ENCODE results near the gene SLC22A23.

SLC22A23 gene

DNA sequence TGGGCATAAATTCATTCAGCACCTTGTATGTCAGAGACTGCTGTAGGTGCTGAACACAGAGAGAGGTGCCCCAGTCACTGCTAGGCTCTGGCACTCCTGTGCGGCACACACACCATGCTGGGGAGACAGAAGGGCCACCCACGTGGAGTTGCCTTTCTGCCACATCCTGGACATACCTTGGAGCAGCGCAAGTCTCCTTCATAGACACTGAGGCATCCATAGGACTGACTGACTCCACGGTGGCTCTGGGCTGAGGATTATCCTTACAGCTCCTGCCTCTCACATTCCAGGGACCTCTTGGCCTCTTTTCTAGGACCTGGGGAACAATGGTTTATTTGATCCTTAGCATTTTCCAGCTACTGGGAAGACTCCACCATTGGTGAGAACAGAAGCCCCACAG is 26.0 kb upstream of the SLC22A23 start:
- H2AK5ac ChIP-seq (ENCODE audit: low read length): no peak overlapping the region
- no peak overlapping the region for H4K5ac ChIP-seq (ENCODE audit: low read length)
- H3K56ac ChIP-seq (ENCODE audit: low read length): no peak overlapping the region
- H3K4me1 ChIP-seq (ENCODE audit: control insufficient read depth, low read depth, low read length): peaks cover 4% of the 10 kb centered on the region
- no peak overlapping the region for H4K8ac ChIP-seq (ENCODE audit: low read depth, low read length)
- WGBS (ENCODE audit: extremely low coverage, insufficient coverage, low lambda C conversion rate): no CpG with 5 or more reads among the region's 4 CpGs
- no peaks in the 10 kb centered on the region for H3K79me1 ChIP-seq (ENCODE audit: low read length)
- no peak overlapping the region for H3K9ac ChIP-seq (ENCODE audit: low read length)
- H3K79me2 ChIP-seq (ENCODE audit: control insufficient read depth, insufficient read depth, low read length): no peaks in the 10 kb centered on the region
- no peaks in the 10 kb centered on the region for H3K36me3 ChIP-seq (ENCODE audit: control insufficient read depth, insufficient read depth, low read length)
- no peak overlapping the region for H2BK120ac ChIP-seq (ENCODE audit: low read depth, low read length)
- DNase-seq: no peak
- no peak overlapping the region for H3K27ac ChIP-seq (ENCODE audit: low read depth, low read length)
- no peak overlapping the region for H2BK5ac ChIP-seq (ENCODE audit: low read length)
- no peak overlapping the region for H3K4me3 ChIP-seq (ENCODE audit: low read length)
- H3K18ac ChIP-seq (ENCODE audit: low read length): no peak overlapping the region
- H3K27me3 ChIP-seq (ENCODE audit: insufficient read depth, low read length, poor library complexity): no peaks in the 10 kb centered on the region
- H3K4me2 ChIP-seq (ENCODE audit: low read length): no peak overlapping the region
- H3K4ac ChIP-seq (ENCODE audit: low read depth, low read length): no peak overlapping the region
- no peak overlapping the region for H2BK15ac ChIP-seq (replicated peaks; ENCODE audit: low read depth)
- no peak overlapping the region for H3K23ac ChIP-seq (ENCODE audit: low read length)

DNA sequence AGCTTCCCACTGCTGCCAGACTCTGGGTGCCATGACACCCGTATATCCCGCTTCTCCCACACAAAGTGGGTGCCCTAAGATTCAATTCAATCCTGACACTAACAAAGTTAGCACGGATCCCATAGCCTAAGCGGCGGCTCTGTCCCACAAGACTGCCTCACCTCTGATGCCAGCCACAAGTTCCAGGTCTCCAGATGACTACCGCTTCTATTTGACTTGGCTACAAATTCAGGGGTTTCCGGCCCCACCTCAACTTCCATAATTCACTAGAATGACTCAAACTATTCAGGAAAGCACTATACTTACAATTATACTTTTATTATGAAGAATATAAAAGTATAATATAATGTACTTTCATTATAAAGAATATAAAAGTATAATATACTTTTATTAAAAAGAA is 24.8 kb upstream of the SLC22A23 start:
- no peaks in the 10 kb centered on the region for H3K79me1 ChIP-seq (ENCODE audit: low read length)
- no CpG with 5 or more reads among the region's 7 CpGs for WGBS (ENCODE audit: extremely low coverage, insufficient coverage, low lambda C conversion rate)

DNA sequence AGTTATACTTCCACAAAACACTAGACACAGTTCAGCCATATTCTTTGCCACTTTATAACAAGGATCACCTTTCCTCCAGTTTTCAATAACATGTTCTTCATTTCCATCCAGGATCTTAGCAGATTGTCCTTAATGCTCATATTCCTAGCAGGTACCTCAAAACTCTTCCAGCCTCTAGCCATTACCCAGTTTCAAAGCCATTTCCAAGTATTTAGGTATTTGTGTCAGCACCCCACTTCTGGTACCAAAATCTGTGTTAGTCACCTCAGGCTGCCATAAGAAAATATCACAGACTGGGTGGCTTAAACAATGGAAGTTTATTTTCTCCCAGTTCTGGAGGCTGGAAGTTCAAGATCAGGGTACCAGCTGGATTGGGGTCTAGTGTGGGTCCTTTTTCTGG is 23.2 kb upstream of the SLC22A23 start:
- Histone ChIP-seq H3K4me1 (ENCODE audit: control insufficient read depth, low read depth, low read length) (peaks cover 2% of the 10 kb centered on the region), H3K27ac (ENCODE audit: low read depth, low read length) (no peak overlapping the region), H3K23ac (ENCODE audit: low read length) (no peak overlapping the region), H3K4me2 (ENCODE audit: low read length) (no peak overlapping the region), H3K27me3 (ENCODE audit: insufficient read depth, low read length, poor library complexity) (no peaks in the 10 kb centered on the region), H3K56ac (ENCODE audit: low read length) (no peak overlapping the region), H3K18ac (ENCODE audit: low read length) (no peak overlapping the region), H3K9ac (ENCODE audit: low read length) (no peak overlapping the region), H3K4ac (ENCODE audit: low read depth, low read length) (no peak overlapping the region), H2BK5ac (ENCODE audit: low read length) (no peak overlapping the region), H2AK5ac (ENCODE audit: low read length) (no peak overlapping the region), H3K36me3 (ENCODE audit: control insufficient read depth, insufficient read depth, low read length) (no peaks in the 10 kb centered on the region), H3K4me3 (ENCODE audit: low read length) (no peak overlapping the region), H3K79me2 (ENCODE audit: control insufficient read depth, insufficient read depth, low read length) (no peaks in the 10 kb centered on the region), H2BK15ac (replicated peaks; ENCODE audit: low read depth) (no peak overlapping the region), H4K5ac (ENCODE audit: low read length) (no peak overlapping the region), H2BK120ac (ENCODE audit: low read depth, low read length) (no peak overlapping the region), H3K79me1 (ENCODE audit: low read length) (no peaks in the 10 kb centered on the region), H4K8ac (ENCODE audit: low read depth, low read length) (no peak overlapping the region)
- DNase-seq: no peak

More for the DNA sequence above, 24.8 kb upstream of the SLC22A23 start:
- Histone ChIP-seq H4K5ac (ENCODE audit: low read length) (no peak overlapping the region), H3K27ac (ENCODE audit: low read depth, low read length) (no peak overlapping the region), H2AK5ac (ENCODE audit: low read length) (no peak overlapping the region), H3K27me3 (ENCODE audit: insufficient read depth, low read length, poor library complexity) (no peaks in the 10 kb centered on the region), H3K4me1 (ENCODE audit: control insufficient read depth, low read depth, low read length) (peaks cover 2% of the 10 kb centered on the region), H3K18ac (ENCODE audit: low read length) (no peak overlapping the region), H4K8ac (ENCODE audit: low read depth, low read length) (no peak overlapping the region), H2BK120ac (ENCODE audit: low read depth, low read length) (no peak overlapping the region), H3K56ac (ENCODE audit: low read length) (no peak overlapping the region), H2BK5ac (ENCODE audit: low read length) (no peak overlapping the region), H3K4ac (ENCODE audit: low read depth, low read length) (no peak overlapping the region), H2BK15ac (replicated peaks; ENCODE audit: low read depth) (no peak overlapping the region), H3K23ac (ENCODE audit: low read length) (no peak overlapping the region), H3K79me2 (ENCODE audit: control insufficient read depth, insufficient read depth, low read length) (no peaks in the 10 kb centered on the region), H3K4me2 (ENCODE audit: low read length) (no peak overlapping the region), H3K9ac (ENCODE audit: low read length) (no peak overlapping the region), H3K36me3 (ENCODE audit: control insufficient read depth, insufficient read depth, low read length) (no peaks in the 10 kb centered on the region), H3K4me3 (ENCODE audit: low read length) (no peak overlapping the region)
- no peak for DNase-seq

DNA sequence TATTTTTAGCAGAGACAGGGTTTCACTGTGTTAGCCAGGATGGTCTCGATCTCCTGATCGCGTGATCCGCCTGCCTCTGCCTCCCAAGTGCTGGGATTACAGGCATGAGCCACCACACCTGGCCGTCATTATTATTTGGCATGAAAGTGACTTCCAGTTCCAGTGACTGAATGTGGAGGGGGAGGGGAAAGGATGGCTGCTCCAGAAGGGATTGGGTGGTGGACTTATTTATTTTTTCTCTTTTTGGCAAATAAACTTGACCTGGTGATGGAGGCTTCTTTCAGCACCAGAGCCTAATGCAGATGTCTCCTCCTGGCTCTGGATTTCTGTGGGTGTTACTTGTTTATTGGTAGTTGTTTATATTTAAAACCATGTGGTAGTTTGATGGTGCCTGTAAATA is 16.9 kb upstream of the SLC22A23 start:
- Histone ChIP-seq H4K5ac (ENCODE audit: low read length) (no peak overlapping the region), H2BK120ac (ENCODE audit: low read depth, low read length) (no peak overlapping the region), H3K4me1 (ENCODE audit: control insufficient read depth, low read depth, low read length) (peaks cover 4% of the 10 kb centered on the region), H3K27ac (ENCODE audit: low read depth, low read length) (no peak overlapping the region), H3K56ac (ENCODE audit: low read length) (no peak overlapping the region), H3K23ac (ENCODE audit: low read length) (no peak overlapping the region), H3K79me1 (ENCODE audit: low read length) (no peaks in the 10 kb centered on the region), H2BK5ac (ENCODE audit: low read length) (no peak overlapping the region), H3K27me3 (ENCODE audit: insufficient read depth, low read length, poor library complexity) (no peaks in the 10 kb centered on the region), H4K8ac (ENCODE audit: low read depth, low read length) (no peak overlapping the region), H3K18ac (ENCODE audit: low read length) (no peak overlapping the region), H3K4me3 (ENCODE audit: low read length) (no peak overlapping the region), H3K36me3 (ENCODE audit: control insufficient read depth, insufficient read depth, low read length) (no peaks in the 10 kb centered on the region), H2AK5ac (ENCODE audit: low read length) (no peak overlapping the region), H2BK15ac (replicated peaks; ENCODE audit: low read depth) (no peak overlapping the region), H3K4ac (ENCODE audit: low read depth, low read length) (no peak overlapping the region), H3K9ac (ENCODE audit: low read length) (no peak overlapping the region), H3K4me2 (ENCODE audit: low read length) (no peak overlapping the region), H3K79me2 (ENCODE audit: control insufficient read depth, insufficient read depth, low read length) (no peaks in the 10 kb centered on the region)
- no peak for DNase-seq
- WGBS (ENCODE audit: extremely low coverage, insufficient coverage, low lambda C conversion rate): no CpG with 5 or more reads among the region's 5 CpGs

DNA sequence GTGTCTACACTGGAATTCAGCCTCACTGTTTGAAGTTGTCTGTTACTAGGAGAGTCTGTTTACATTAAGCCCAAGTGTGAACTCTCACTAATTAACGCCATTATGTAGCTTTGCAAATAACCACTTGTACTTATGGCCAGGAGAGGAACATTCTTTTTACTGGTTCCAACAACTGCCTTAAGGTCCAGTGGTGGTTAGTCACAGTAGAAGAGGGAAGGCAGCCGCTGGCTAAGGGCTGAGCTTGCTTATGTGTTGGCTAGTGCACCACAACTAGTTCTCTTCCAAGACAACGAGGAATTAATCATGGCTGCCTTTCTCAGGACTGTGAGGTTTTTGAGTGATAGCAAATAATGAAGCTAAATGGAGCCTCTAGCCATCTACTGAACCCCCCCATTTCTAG is 14.9 kb upstream of the SLC22A23 start:
- Histone ChIP-seq H2AK5ac (ENCODE audit: low read length) (no peak overlapping the region), H4K8ac (ENCODE audit: low read depth, low read length) (no peak overlapping the region), H3K23ac (ENCODE audit: low read length) (no peak overlapping the region), H2BK15ac (replicated peaks; ENCODE audit: low read depth) (no peak overlapping the region), H3K4me3 (ENCODE audit: low read length) (no peak overlapping the region), H4K5ac (ENCODE audit: low read length) (no peak overlapping the region), H3K56ac (ENCODE audit: low read length) (no peak overlapping the region), H3K4me1 (ENCODE audit: control insufficient read depth, low read depth, low read length) (peaks cover 4% of the 10 kb centered on the region), H3K79me1 (ENCODE audit: low read length) (no peaks in the 10 kb centered on the region), H3K18ac (ENCODE audit: low read length) (no peak overlapping the region), H3K27me3 (ENCODE audit: insufficient read depth, low read length, poor library complexity) (no peaks in the 10 kb centered on the region), H3K36me3 (ENCODE audit: control insufficient read depth, insufficient read depth, low read length) (no peaks in the 10 kb centered on the region), H2BK120ac (ENCODE audit: low read depth, low read length) (no peak overlapping the region), H3K4me2 (ENCODE audit: low read length) (no peak overlapping the region), H3K4ac (ENCODE audit: low read depth, low read length) (no peak overlapping the region), H3K27ac (ENCODE audit: low read depth, low read length) (no peak overlapping the region), H3K79me2 (ENCODE audit: control insufficient read depth, insufficient read depth, low read length) (no peaks in the 10 kb centered on the region), H2BK5ac (ENCODE audit: low read length) (no peak overlapping the region), H3K9ac (ENCODE audit: low read length) (no peak overlapping the region)
- DNase-seq: peak; percentile 82
- WGBS (ENCODE audit: extremely low coverage, insufficient coverage, low lambda C conversion rate): no CpG with 5 or more reads among the region's 3 CpGs

DNA sequence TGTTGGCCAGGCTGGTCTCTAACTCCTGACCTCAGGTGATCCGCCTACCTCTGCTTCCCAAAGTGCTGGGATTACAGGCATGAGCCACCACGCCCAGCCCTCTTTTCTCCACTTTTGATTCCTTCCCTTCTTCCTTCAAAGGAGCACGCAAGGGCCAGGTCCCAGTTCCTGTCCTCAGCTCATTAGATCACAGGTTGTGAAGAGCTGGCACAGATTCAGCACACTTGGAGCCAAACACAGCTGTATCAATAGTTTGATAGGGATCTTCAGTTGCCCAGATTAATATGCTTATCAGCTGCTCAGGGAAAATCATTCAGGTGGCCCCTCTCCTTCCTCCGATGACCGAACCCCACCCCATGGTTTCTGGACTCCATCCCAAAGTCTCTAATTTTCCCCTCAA is 14.4 kb upstream of the SLC22A23 start:
- H3K27me3 ChIP-seq (ENCODE audit: insufficient read depth, low read length, poor library complexity): no peaks in the 10 kb centered on the region
- H3K23ac ChIP-seq (ENCODE audit: low read length): no peak overlapping the region
- peak; percentile 28 for DNase-seq
- H3K36me3 ChIP-seq (ENCODE audit: control insufficient read depth, insufficient read depth, low read length): no peaks in the 10 kb centered on the region
- WGBS (ENCODE audit: extremely low coverage, insufficient coverage, low lambda C conversion rate): no CpG with 5 or more reads among the region's 5 CpGs
- peaks cover 4% of the 10 kb centered on the region for H3K4me1 ChIP-seq (ENCODE audit: control insufficient read depth, low read depth, low read length)
- H3K4me2 ChIP-seq (ENCODE audit: low read length): no peak overlapping the region
- H2BK15ac ChIP-seq (replicated peaks; ENCODE audit: low read depth): no peak overlapping the region
- no peak overlapping the region for H3K18ac ChIP-seq (ENCODE audit: low read length)
- no peak overlapping the region for H2BK120ac ChIP-seq (ENCODE audit: low read depth, low read length)
- no peak overlapping the region for H4K5ac ChIP-seq (ENCODE audit: low read length)
- no peak overlapping the region for H2BK5ac ChIP-seq (ENCODE audit: low read length)
- H3K79me1 ChIP-seq (ENCODE audit: low read length): no peaks in the 10 kb centered on the region
- H3K27ac ChIP-seq (ENCODE audit: low read depth, low read length): no peak overlapping the region
- H3K9ac ChIP-seq (ENCODE audit: low read length): no peak overlapping the region
- no peaks in the 10 kb centered on the region for H3K79me2 ChIP-seq (ENCODE audit: control insufficient read depth, insufficient read depth, low read length)
- no peak overlapping the region for H3K56ac ChIP-seq (ENCODE audit: low read length)
- no peak overlapping the region for H3K4ac ChIP-seq (ENCODE audit: low read depth, low read length)
- no peak overlapping the region for H4K8ac ChIP-seq (ENCODE audit: low read depth, low read length)
- H2AK5ac ChIP-seq (ENCODE audit: low read length): no peak overlapping the region
- H3K4me3 ChIP-seq (ENCODE audit: low read length): no peak overlapping the region
